Activated naive CD8-positive, alpha-beta T cell treated with anti-CD3 and anti-CD28 coated beads, Interleukin-2, amount 10 ng/mL, durations not matched to agents 7 days and 5 days (primary cell): ENCODE results near the gene ANO4. TPM values are rescaled to one million over a fixed set of nuclear protein-coding genes. Genes with fewer than 3 reads are reported as not detected.

ENCODE experiments used
- ATAC-seq: fragments of 150-1000 bp; cut with Tn5 transposase; one replicate; pipeline ENCODE4 v1.10.0; 2021; ENCODE audit warnings: low read depth, moderate library complexity
- POLR2A ChIA-PET: fragments of 350-600 bp; sonication (Branson Sonifier 250); formaldehyde crosslinking; loops from one replicate; lab custom pipeline; 2021; ENCODE audit warnings: antibody characterized with exemption; lab: Charles Lee
- DNase-seq: peaks from one replicate; pipeline ENCODE4 v3.0.0; 2021
- H3K27ac Mint-ChIP-seq: one replicate; pipeline ENCODE4 v1.8.0; 2022; ENCODE audit warnings: mild to moderate bottlenecking, mixed read lengths
- H3K27me3 Mint-ChIP-seq: one replicate; pipeline ENCODE4 v1.8.0; 2022; ENCODE audit warnings: mild to moderate bottlenecking, moderate library complexity, mixed read lengths
- H3K36me3 Mint-ChIP-seq: one replicate; pipeline ENCODE4 v1.8.0; 2021; ENCODE audit warnings: mild to moderate bottlenecking, mixed read lengths
- H3K4me1 Mint-ChIP-seq: one replicate; pipeline ENCODE4 v1.8.0; 2021; ENCODE audit warnings: mixed read lengths
- H3K4me3 Mint-ChIP-seq: one replicate; pipeline ENCODE4 v1.8.0; 2022; ENCODE audit warnings: mild to moderate bottlenecking, moderate library complexity, mixed read lengths
- H3K9me3 Mint-ChIP-seq: one replicate; pipeline ENCODE4 v1.8.0; 2021; ENCODE audit warnings: mixed read lengths
- total RNA-seq, 2 experiments: library from RNA; stranded (reverse); gene quantifications; one replicate each; pipeline ENCODE4 v1.2.3, GENCODE V29; 2021

The ANO4 gene
- total RNA-seq, 2 experiments from 2014 or later = not detected

DNA sequence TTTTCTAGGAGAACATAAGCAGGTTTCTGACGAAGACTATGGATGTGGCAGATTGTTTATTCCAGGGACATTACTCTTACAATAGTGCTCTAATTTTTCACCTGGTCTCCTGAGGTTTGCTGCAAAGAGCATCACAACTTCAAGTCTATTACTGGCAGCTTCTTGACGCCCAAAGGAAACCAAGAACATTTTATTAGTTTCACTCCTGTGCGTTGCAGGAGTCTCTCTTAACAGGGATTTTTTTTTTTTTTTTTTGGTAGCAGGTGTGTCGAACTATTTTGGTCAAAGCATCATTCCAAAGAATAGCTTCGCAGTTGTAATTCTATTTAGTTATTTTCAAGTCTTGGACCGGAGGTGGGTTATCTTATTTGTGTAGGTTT is 1.2 kb downstream of the ANO4 start:
- Mint-ChIP-seq H3K36me3 (no peaks in the 10 kb centered on the region), H3K4me3 (no peak overlapping the region), H3K27ac (no peak overlapping the region), H3K27me3 (peaks cover 5% of the 10 kb centered on the region), H3K4me1 (no peaks in the 10 kb centered on the region), H3K9me3 (no peaks in the 10 kb centered on the region)
- POLR2A ChIA-PET = no interaction called here
- DNase-seq = no peak
- ATAC-seq = no peak

GRCh38 chr12:100796621-100797020 is 2.0 kb downstream of the ANO4 start:
- no peaks in the 10 kb centered on the region for H3K4me1 Mint-ChIP-seq
- no peak overlapping the region for H3K27ac Mint-ChIP-seq
- DNase-seq (no peak), ATAC-seq (no peak)
- H3K9me3 Mint-ChIP-seq = no peaks in the 10 kb centered on the region
- no peak overlapping the region for H3K4me3 Mint-ChIP-seq
- POLR2A ChIA-PET = no interaction called here
- peaks cover 5% of the 10 kb centered on the region for H3K27me3 Mint-ChIP-seq
- no peaks in the 10 kb centered on the region for H3K36me3 Mint-ChIP-seq

GRCh38 chr12:100797246-100797645 is 2.7 kb downstream of the ANO4 start:
- no peak for ATAC-seq
- H3K27me3 Mint-ChIP-seq = peaks cover 5% of the 10 kb centered on the region

GRCh38 chr12:100797786-100798185 is 3.2 kb downstream of the ANO4 start:
- H3K9me3 Mint-ChIP-seq = no peaks in the 10 kb centered on the region
- no peak overlapping the region for H3K4me3 Mint-ChIP-seq
- peaks cover 5% of the 10 kb centered on the region for H3K27me3 Mint-ChIP-seq
- no peak overlapping the region for H3K27ac Mint-ChIP-seq
- no peaks in the 10 kb centered on the region for H3K36me3 Mint-ChIP-seq
- POLR2A ChIA-PET = no interaction called here
- H3K4me1 Mint-ChIP-seq = no peaks in the 10 kb centered on the region
- DNase-seq (no peak), ATAC-seq (no peak)

More at GRCh38 chr12:100797246-100797645, 2.7 kb downstream of the ANO4 start:
- Mint-ChIP-seq H3K27ac (no peak overlapping the region), H3K9me3 (no peaks in the 10 kb centered on the region), H3K36me3 (no peaks in the 10 kb centered on the region), H3K4me1 (no peaks in the 10 kb centered on the region), H3K4me3 (no peak overlapping the region)
- POLR2A ChIA-PET = no interaction called here
- no peak for DNase-seq

GRCh38 chr12:100798286-100799160 is 3.9 kb downstream of the ANO4 start:
- Mint-ChIP-seq H3K9me3 (no peaks in the 10 kb centered on the region), H3K4me3 (no peak overlapping the region), H3K4me1 (no peaks in the 10 kb centered on the region), H3K27me3 (peaks cover 5% of the 10 kb centered on the region), H3K27ac (no peak overlapping the region), H3K36me3 (no peaks in the 10 kb centered on the region)
- no peak for ATAC-seq
- DNase-seq = no peak
- POLR2A ChIA-PET = no interaction called here

- Mint-ChIP-seq H3K36me3 (no peaks in the 10 kb centered on the region), H3K4me3 (no peak overlapping the region), H3K27ac (no peak overlapping the region), H3K9me3 (no peaks in the 10 kb centered on the region), H3K27me3 (peaks cover 5% of the 10 kb centered on the region), H3K4me1 (no peaks in the 10 kb centered on the region)
- DNase-seq (no peak), ATAC-seq (no peak)
- POLR2A ChIA-PET = no interaction called here
These were observed 5.2 kb downstream of the ANO4 start for GRCh38 chr12:100799770-100800169.

GRCh38 chr12:100800723-100801122 is 6.1 kb downstream of the ANO4 start:
- Mint-ChIP-seq H3K27me3 (no peaks in the 10 kb centered on the region), H3K9me3 (no peaks in the 10 kb centered on the region), H3K36me3 (no peaks in the 10 kb centered on the region), H3K4me1 (no peaks in the 10 kb centered on the region), H3K4me3 (no peak overlapping the region), H3K27ac (no peak overlapping the region)
- ATAC-seq (no peak), DNase-seq (no peak)
- POLR2A ChIA-PET = no interaction called here

DNA sequence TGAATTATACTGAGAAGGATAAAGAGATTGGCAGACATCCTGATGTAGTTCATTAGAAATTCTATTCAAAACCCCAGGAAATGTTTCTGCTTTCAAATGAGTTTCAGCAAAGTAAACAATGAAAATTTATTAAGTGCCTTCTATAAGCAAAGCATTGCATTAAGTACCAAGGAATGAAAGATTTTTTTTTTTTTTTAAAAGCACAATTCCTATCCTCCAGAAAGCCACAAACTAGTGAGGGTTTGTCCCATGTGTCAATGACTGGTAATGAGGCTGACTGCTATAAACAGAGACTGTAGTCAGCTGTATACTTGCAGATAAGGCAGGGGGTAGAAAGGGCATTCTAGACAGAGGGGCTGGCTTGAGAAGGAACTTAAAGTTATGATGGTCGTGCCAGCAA is 6.7 kb downstream of the ANO4 start:
- no peak overlapping the region for H3K27ac Mint-ChIP-seq
- H3K4me3 Mint-ChIP-seq = no peak overlapping the region
- ATAC-seq = no peak
- POLR2A ChIA-PET = no interaction called here
- no peaks in the 10 kb centered on the region for H3K9me3 Mint-ChIP-seq
- DNase-seq = no peak
- H3K4me1 Mint-ChIP-seq = no peaks in the 10 kb centered on the region
- H3K36me3 Mint-ChIP-seq = no peaks in the 10 kb centered on the region
- H3K27me3 Mint-ChIP-seq = no peaks in the 10 kb centered on the region

- no peak for ATAC-seq
- peaks cover 4% of the 10 kb centered on the region for H3K9me3 Mint-ChIP-seq
- H3K27me3 Mint-ChIP-seq = no peaks in the 10 kb centered on the region
- H3K4me3 Mint-ChIP-seq = no peak overlapping the region
- no peak overlapping the region for H3K27ac Mint-ChIP-seq
- no peak for DNase-seq
- no peaks in the 10 kb centered on the region for H3K4me1 Mint-ChIP-seq
- H3K36me3 Mint-ChIP-seq = no peaks in the 10 kb centered on the region
- POLR2A ChIA-PET = no interaction called here
These were observed 14.2 kb downstream of the ANO4 start for GRCh38 chr12:100808777-100809176.

DNA sequence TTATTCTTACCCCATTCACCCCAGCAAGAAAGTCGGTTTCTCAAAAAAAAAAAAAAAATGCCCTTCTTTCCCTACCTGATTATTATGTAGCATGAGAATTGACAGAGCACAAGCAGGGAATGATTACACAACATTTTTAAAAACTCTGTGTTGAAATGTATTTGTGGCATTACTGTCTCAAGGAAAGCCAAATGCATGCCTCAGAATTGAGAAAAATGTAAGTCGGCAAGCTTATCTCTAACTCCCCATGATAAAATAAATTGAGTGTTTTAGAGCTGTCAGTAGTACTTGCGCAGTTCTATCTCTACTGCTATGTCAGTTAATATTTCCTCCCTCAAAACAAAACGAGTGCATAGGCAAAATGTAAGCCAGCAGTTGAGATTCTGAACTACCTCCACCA is 25.7 kb downstream of the ANO4 start:
- Mint-ChIP-seq H3K27ac (no peak overlapping the region), H3K27me3 (no peaks in the 10 kb centered on the region), H3K9me3 (no peaks in the 10 kb centered on the region), H3K4me1 (no peaks in the 10 kb centered on the region), H3K36me3 (no peaks in the 10 kb centered on the region), H3K4me3 (no peak overlapping the region)
- ATAC-seq (no peak), DNase-seq (no peak)
- POLR2A ChIA-PET = no interaction called here

DNA sequence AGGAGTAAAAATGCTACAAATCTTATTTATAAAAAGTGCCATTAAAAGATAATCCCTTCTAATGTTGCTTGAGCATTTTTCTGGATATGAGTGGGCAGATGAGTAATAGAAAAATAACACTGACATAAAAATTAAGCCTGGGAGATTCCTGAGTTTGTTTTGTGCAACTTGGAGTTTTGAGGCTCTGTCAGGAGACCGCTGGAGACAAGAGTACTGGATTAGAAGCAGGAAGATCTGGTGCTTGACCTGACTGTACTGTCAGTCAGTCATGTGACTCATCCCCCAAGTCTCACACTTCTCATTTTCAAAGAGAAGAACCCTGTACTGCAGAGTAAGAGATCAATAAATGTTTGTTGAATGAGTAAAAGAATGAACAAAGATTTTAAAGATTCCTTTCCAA is 29.4 kb downstream of the ANO4 start:
- Mint-ChIP-seq H3K9me3 (no peaks in the 10 kb centered on the region), H3K4me3 (no peak overlapping the region)
- POLR2A ChIA-PET = no interaction called here

GRCh38 chr12:100824476-100824875 is 29.9 kb downstream of the ANO4 start:
- no peaks in the 10 kb centered on the region for H3K27me3 Mint-ChIP-seq
- ATAC-seq (no peak), DNase-seq (no peak)
- no peaks in the 10 kb centered on the region for H3K4me1 Mint-ChIP-seq
- H3K36me3 Mint-ChIP-seq = no peaks in the 10 kb centered on the region
- no peak overlapping the region for H3K4me3 Mint-ChIP-seq
- H3K27ac Mint-ChIP-seq = no peak overlapping the region
- no peaks in the 10 kb centered on the region for H3K9me3 Mint-ChIP-seq
- POLR2A ChIA-PET = no interaction called here

More for the DNA sequence above, 29.4 kb downstream of the ANO4 start:
- H3K27ac Mint-ChIP-seq = no peak overlapping the region
- H3K36me3 Mint-ChIP-seq = no peaks in the 10 kb centered on the region
- no peaks in the 10 kb centered on the region for H3K27me3 Mint-ChIP-seq
- no peak for ATAC-seq
- no peaks in the 10 kb centered on the region for H3K4me1 Mint-ChIP-seq
- no peak for DNase-seq

- Mint-ChIP-seq H3K4me3 (no peak overlapping the region), H3K27ac (no peak overlapping the region), H3K36me3 (no peaks in the 10 kb centered on the region), H3K27me3 (no peaks in the 10 kb centered on the region), H3K4me1 (no peaks in the 10 kb centered on the region), H3K9me3 (no peaks in the 10 kb centered on the region)
- POLR2A ChIA-PET = no interaction called here
- DNase-seq (peak; percentile 28), ATAC-seq (no peak)
These were observed 31.7 kb downstream of the ANO4 start for GRCh38 chr12:100826323-100826722.

DNA sequence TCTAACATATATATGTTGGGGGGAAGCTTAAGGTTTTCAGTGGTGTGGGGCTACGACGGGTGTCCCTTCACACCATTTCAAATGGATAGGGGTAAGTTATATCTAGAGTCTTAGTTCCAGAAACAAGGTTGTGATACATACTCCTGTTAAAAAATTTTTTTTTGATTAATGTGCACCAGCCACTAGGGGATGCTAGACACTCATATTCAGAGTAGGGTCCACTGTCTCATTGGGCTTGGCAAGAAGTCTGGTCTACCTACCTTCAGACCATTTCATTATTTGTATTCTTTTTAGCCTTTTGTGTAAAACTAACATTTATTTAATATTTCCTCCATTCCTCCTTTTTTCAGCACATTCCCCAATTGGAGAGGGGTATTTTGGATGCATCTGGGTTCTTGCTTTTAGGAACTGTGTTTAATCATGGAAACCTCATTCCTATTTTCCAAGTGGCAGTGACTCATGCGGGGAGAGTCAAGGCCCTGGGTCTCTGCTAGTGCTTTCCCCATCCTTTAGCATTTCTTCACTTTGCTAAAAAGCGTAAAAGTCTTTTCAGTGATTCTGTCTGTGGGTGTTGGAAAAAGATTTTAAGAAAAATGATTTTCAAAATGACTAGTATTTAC is 33.4 kb downstream of the ANO4 start:
- no peaks in the 10 kb centered on the region for H3K9me3 Mint-ChIP-seq
- POLR2A ChIA-PET = no interaction called here
- no peak overlapping the region for H3K27ac Mint-ChIP-seq
- no peaks in the 10 kb centered on the region for H3K36me3 Mint-ChIP-seq
- no peak for ATAC-seq
- H3K4me1 Mint-ChIP-seq = no peaks in the 10 kb centered on the region
- H3K4me3 Mint-ChIP-seq = no peak overlapping the region
- DNase-seq = no peak
- H3K27me3 Mint-ChIP-seq = no peaks in the 10 kb centered on the region
